ENCODE measurements around the gene MCCC1.

- TF ChIP-seq CTCF (conservative IDR thresholded peaks at IDR 0.05; ENCODE audit: low read length) (no peak), EZH2phosphoT487 (IDR thresholded peaks at IDR 0.05; ENCODE audit: borderline replicate concordance) (no peak)
Observed at GRCh38 chr3:182970811-182971418, 128.4 kb downstream of the MCCC1 start.
